Breast epithelium (tissue), 3 donors: ENCODE measurements around the gene INPP5K.

ENCODE experiments used
- CTCF ChIP-seq, 3 donors: fragments of 450-650 bp; IDR thresholded peaks; one replicate each; pipeline ENCODE4 v1.5.1; 2016 to 2017; ENCODE audit warnings: antibody characterized with exemption in 3 of 3, mild to moderate bottlenecking in 3 of 3, moderate library complexity in 3 of 3
- POLR2AphosphoS5 ChIP-seq, 3 donors: sonication (generic); formaldehyde crosslinking; IDR thresholded peaks; one replicate each; pipeline ENCODE4 v1.6.1; 2017; ENCODE audit warnings: antibody characterized with exemption in 3 of 3

- no peak for TF ChIP-seq POLR2AphosphoS5 (IDR thresholded peaks at IDR 0.05)
- TF ChIP-seq CTCF (IDR thresholded peaks at IDR 0.05), result no peak
These were observed 24.8 kb downstream of the INPP5K start for GRCh38 chr17:1491443-1492248.
